ENCODE data around the gene SRL.

GRCh38 chr16:4139968-4140367 lies 101.9 kb downstream of the SRL start:
- TF ChIP-seq CTCF (IDR thresholded peaks at IDR 0.05; ENCODE audit: low read depth, low read length, poor library complexity, severe bottlenecking) (no peak), EZH2phosphoT487 (IDR thresholded peaks at IDR 0.05; ENCODE audit: borderline replicate concordance, low read length) (no peak)

Data from DOHH2 (cell line).